ENCODE measurements around the gene TMEM26. TPM values are rescaled to one million over a fixed set of nuclear protein-coding genes. Genes with fewer than 3 reads are reported as not detected.

TMEM26 gene
- total and polyA plus RNA-seq, 9 of the 15 experiments (the other 6 are each of a cell fraction or from before 2014, with no cell fraction given), result not detected

- TF ChIP-seq MGA (IDR thresholded peaks at IDR 0.05) (no peak), NR3C1 (CRISPR knock-in tag; IDR thresholded peaks at IDR 0.05) (no peak), XRCC5 (IDR thresholded peaks at IDR 0.05; ENCODE audit: low read depth, low read length) (no peak), ZNF561 (CRISPR knock-in tag; conservative IDR thresholded peaks at IDR 0.05) (no peak), BRD4 (IDR thresholded peaks at IDR 0.05) (no peak), ZNF3 (CRISPR knock-in tag; IDR thresholded peaks at IDR 0.05) (no peak), STAT5A (IDR thresholded peaks at IDR 0.05; ENCODE audit: borderline replicate concordance, low read length) (no peak), BRF1 (IDR thresholded peaks at IDR 0.05; ENCODE audit: borderline replicate concordance, extremely low read depth, insufficient read length) (no peak)
Observed at GRCh38 chr10:61406242-61406641, 46.9 kb downstream of the TMEM26 start (continued).
